ENCODE data around the gene MATR3.

MATR3 gene

GRCh38 chr5:139272471-139273321 is 20.8 kb upstream of the MATR3 start:
- no peak for DNase-seq (ENCODE audit: low spot score)

- DNase-seq (ENCODE audit: low spot score), result no peak
Measured at GRCh38 chr5:139273322-139273571, 20.3 kb upstream of the MATR3 start.

- peak; percentile 78 for DNase-seq (ENCODE audit: low spot score)
Measured at GRCh38 chr5:139273572-139274289, 19.8 kb upstream of the MATR3 start.

GRCh38 chr5:139275536-139275935 is 18.0 kb upstream of the MATR3 start:
- no peak for DNase-seq (ENCODE audit: low spot score)

GRCh38 chr5:139275956-139276355 is 17.6 kb upstream of the MATR3 start:
- no peak for DNase-seq (ENCODE audit: low spot score)

- no peak for DNase-seq (ENCODE audit: low spot score)
Measured at GRCh38 chr5:139276426-139276825, 17.1 kb upstream of the MATR3 start.

- DNase-seq (ENCODE audit: low spot score), result no peak
Measured at GRCh38 chr5:139277171-139277570, 16.4 kb upstream of the MATR3 start.

- no peak for DNase-seq (ENCODE audit: low spot score)
Measured at GRCh38 chr5:139278540-139279274, 14.8 kb upstream of the MATR3 start.

GRCh38 chr5:139282197-139282557 is 11.4 kb upstream of the MATR3 start:
- no peak for DNase-seq (ENCODE audit: low spot score)

- DNase-seq (ENCODE audit: low spot score), result no peak
Measured at GRCh38 chr5:139283252-139284166, 10.0 kb upstream of the MATR3 start.

- no peak for DNase-seq (ENCODE audit: low spot score)
Measured at GRCh38 chr5:139284295-139284694, 9.2 kb upstream of the MATR3 start.

GRCh38 chr5:139285651-139286392 is 7.7 kb upstream of the MATR3 start:
- DNase-seq (ENCODE audit: low spot score), result no peak

- DNase-seq (ENCODE audit: low spot score), result no peak
Measured at GRCh38 chr5:139287890-139288635, 5.5 kb upstream of the MATR3 start.

- DNase-seq (ENCODE audit: low spot score), result no peak
Measured at GRCh38 chr5:139291051-139291450, 2.5 kb upstream of the MATR3 start.

GRCh38 chr5:139293202-139293506 is 386 bp upstream of the MATR3 start:
- DNase-seq (ENCODE audit: low spot score), result no peak

- DNase-seq (ENCODE audit: low spot score), result peak; percentile 29
Measured at GRCh38 chr5:139294374-139295165, 1.0 kb downstream of the MATR3 start.

GRCh38 chr5:139295346-139296057 is 2.0 kb downstream of the MATR3 start:
- DNase-seq (ENCODE audit: low spot score), result no peak

- no peak for DNase-seq (ENCODE audit: low spot score)
Measured at GRCh38 chr5:139296198-139296597, 2.7 kb downstream of the MATR3 start.

- DNase-seq (ENCODE audit: low spot score), result no peak
Measured at GRCh38 chr5:139296862-139297326, 3.4 kb downstream of the MATR3 start.

Measured in HuH-7.5 (cell line).